ENCODE data around the gene SLC40A1. TPM values are rescaled to one million over a fixed set of nuclear protein-coding genes. Genes with fewer than 3 reads are reported as not detected.

Gene SLC40A1
- total RNA-seq, 1 donor = 19.7 TPM

- no peak overlapping the region for H3K4me3 ChIP-seq (ENCODE audit: low read depth, low read length)
- no peak for TF ChIP-seq CTCF (IDR thresholded peaks at IDR 0.05; ENCODE audit: insufficient read depth, low read length)
- DNase-seq (ENCODE audit: low read depth) = peak; percentile 22
These were observed 53.4 kb downstream of the SLC40A1 start for GRCh38 chr2:189527041-189527750.

- no peak for DNase-seq (ENCODE audit: low read depth)
- no peak for TF ChIP-seq CTCF (IDR thresholded peaks at IDR 0.05; ENCODE audit: insufficient read depth, low read length)
- H3K4me3 ChIP-seq (ENCODE audit: low read depth, low read length) = no peak overlapping the region
These were observed 54.3 kb downstream of the SLC40A1 start for GRCh38 chr2:189526241-189526640.

GRCh38 chr2:189524746-189525145 lies 55.8 kb downstream of the SLC40A1 start:
- TF ChIP-seq CTCF (IDR thresholded peaks at IDR 0.05; ENCODE audit: insufficient read depth, low read length) = no peak

GRCh38 chr2:189522435-189523151 lies 58.0 kb downstream of the SLC40A1 start:
- TF ChIP-seq CTCF (IDR thresholded peaks at IDR 0.05; ENCODE audit: insufficient read depth, low read length) = no peak
- DNase-seq (ENCODE audit: low read depth) = peak; percentile 58
- no peak overlapping the region for H3K4me3 ChIP-seq (ENCODE audit: low read depth, low read length)

More at GRCh38 chr2:189524746-189525145, 55.8 kb downstream of the SLC40A1 start:
- no peak for DNase-seq (ENCODE audit: low read depth)
- no peak overlapping the region for H3K4me3 ChIP-seq (ENCODE audit: low read depth, low read length)

GRCh38 chr2:189521699-189522434 lies 58.7 kb downstream of the SLC40A1 start:
- TF ChIP-seq CTCF (IDR thresholded peaks at IDR 0.05; ENCODE audit: insufficient read depth, low read length) = no peak
- peak; percentile 15 for DNase-seq (ENCODE audit: low read depth)
- H3K4me3 ChIP-seq (ENCODE audit: low read depth, low read length) = no peak overlapping the region

- DNase-seq (ENCODE audit: low read depth) = no peak
- no peak overlapping the region for H3K4me3 ChIP-seq (ENCODE audit: low read depth, low read length)
- TF ChIP-seq CTCF (IDR thresholded peaks at IDR 0.05; ENCODE audit: insufficient read depth, low read length) = no peak
These were observed 60.8 kb downstream of the SLC40A1 start for GRCh38 chr2:189519631-189520387.

All from fibroblast of the aortic adventitia (primary cell).